RWPE2 (cell line): ENCODE results near the gene MAPKAPK5.

Experiments used
- ATAC-seq: fragments of 200-7000 bp; cut with Tn5 transposase; 3 replicates; pipeline ENCODE4 v1.9.1; 2021; ENCODE audit warnings: low read depth
- DNase-seq: peaks from one replicate; pipeline ENCODE4 v3.0.0-alpha.2; 2020; ENCODE audit warnings: low spot score
- H3K27ac ChIP-seq: fragments of 450-650 bp; 2 replicates; pipeline ENCODE4 v1.5.1; 2017; ENCODE audit warnings: mild to moderate bottlenecking; ENCODE audit not compliant: poor library complexity, severe bottlenecking
- H3K27me3 ChIP-seq: fragments of 250-450 bp; sonication (Bioruptor Pico); 2 replicates; pipeline ENCODE4 v1.5.1; 2021; ENCODE audit warnings: mild to moderate bottlenecking, moderate library complexity; ENCODE audit not compliant: insufficient read depth, poor library complexity, severe bottlenecking
- H3K36me3 ChIP-seq: fragments of 250-450 bp; sonication (Bioruptor Pico); 2 replicates; pipeline ENCODE4 v1.5.1; 2020; ENCODE audit warnings: low read depth, mild to moderate bottlenecking, moderate library complexity
- H3K4me1 ChIP-seq: fragments of 250-450 bp; sonication (Bioruptor Pico); 2 replicates; pipeline ENCODE4 v1.5.1; 2021; ENCODE audit warnings: mild to moderate bottlenecking, moderate library complexity; ENCODE audit not compliant: insufficient read depth, poor library complexity, severe bottlenecking
- H3K4me3 ChIP-seq: fragments of 250-450 bp; sonication (Bioruptor Pico); 2 replicates; pipeline ENCODE4 v1.5.1; 2021; ENCODE audit warnings: mild to moderate bottlenecking, moderate library complexity; ENCODE audit not compliant: severe bottlenecking
- H3K9me3 ChIP-seq: fragments of 250-450 bp; sonication (Bioruptor Pico); 2 replicates; pipeline ENCODE4 v1.5.1; 2021; ENCODE audit warnings: mild to moderate bottlenecking, moderate library complexity; ENCODE audit not compliant: severe bottlenecking
- CTCF ChIP-seq: fragments of 450-650 bp; IDR thresholded peaks from one replicate; pipeline ENCODE4 v1.5.1; 2017; ENCODE audit warnings: mild to moderate bottlenecking, moderate library complexity; ENCODE audit not compliant: poor library complexity, severe bottlenecking

The MAPKAPK5 gene

GRCh38 chr12:111868676-111869588 is 26.9 kb downstream of the MAPKAPK5 start:
- Histone ChIP-seq H3K9me3 (no peaks in the 10 kb centered on the region), H3K4me1 (no peaks in the 10 kb centered on the region), H3K27me3 (no peaks in the 10 kb centered on the region), H3K36me3 (peaks cover 92% of the 10 kb centered on the region), H3K4me3 (no peak overlapping the region), H3K27ac (no peak overlapping the region)
- no peak for TF ChIP-seq CTCF
- DNase-seq, result no peak
- no peak for ATAC-seq

GRCh38 chr12:111869671-111870070 is 27.6 kb downstream of the MAPKAPK5 start:
- Histone ChIP-seq H3K4me1 (no peaks in the 10 kb centered on the region), H3K27ac (no peak overlapping the region), H3K36me3 (peaks cover 88% of the 10 kb centered on the region), H3K9me3 (no peaks in the 10 kb centered on the region), H3K4me3 (no peak overlapping the region), H3K27me3 (no peaks in the 10 kb centered on the region)
- ATAC-seq (no peak), DNase-seq (no peak)
- no peak for TF ChIP-seq CTCF

GRCh38 chr12:111870216-111870615 is 28.2 kb downstream of the MAPKAPK5 start:
- DNase-seq (no peak), ATAC-seq (no peak)
- Histone ChIP-seq H3K36me3 (peaks cover 86% of the 10 kb centered on the region), H3K27ac (no peak overlapping the region), H3K4me3 (no peak overlapping the region), H3K9me3 (no peaks in the 10 kb centered on the region), H3K27me3 (no peaks in the 10 kb centered on the region), H3K4me1 (no peaks in the 10 kb centered on the region)
- TF ChIP-seq CTCF, result no peak

- peaks cover 89% of the 10 kb centered on the region for H3K36me3 ChIP-seq
- no peaks in the 10 kb centered on the region for H3K27me3 ChIP-seq
- no peak for DNase-seq
- H3K27ac ChIP-seq, result no peak overlapping the region
- no peak overlapping the region for H3K4me3 ChIP-seq
- no peak for ATAC-seq
- no peak for TF ChIP-seq CTCF
- no peaks in the 10 kb centered on the region for H3K4me1 ChIP-seq
- no peaks in the 10 kb centered on the region for H3K9me3 ChIP-seq
These were observed 28.7 kb downstream of the MAPKAPK5 start for GRCh38 chr12:111870706-111871105.

- no peak for DNase-seq
- TF ChIP-seq CTCF, result no peak
- Histone ChIP-seq H3K27me3 (no peaks in the 10 kb centered on the region), H3K9me3 (no peaks in the 10 kb centered on the region), H3K4me1 (no peaks in the 10 kb centered on the region), H3K27ac (no peak overlapping the region), H3K36me3 (peaks cover 81% of the 10 kb centered on the region), H3K4me3 (no peak overlapping the region)
- no peak for ATAC-seq
These were observed 31.1 kb downstream of the MAPKAPK5 start for GRCh38 chr12:111873113-111873512.
